DND-41 (cell line): Measurements from ENCODE around the gene LRRC15.

ENCODE experiments used
- ATAC-seq: fragments of 200-7000 bp; cut with Tn5 transposase; 3 replicates; pipeline ENCODE4 v1.9.1; 2021; ENCODE audit warnings: low read depth; ENCODE audit not compliant: insufficient read depth
- DNase-seq: peaks from one replicate; pipeline ENCODE4 v3.0.0-alpha.2; 2020
- H2AFZ ChIP-seq: 2 replicates; pipeline ENCODE4 v1.6.0; 2012; ENCODE audit warnings: low read depth, low read length
- H3K27ac ChIP-seq: 2 replicates; pipeline ENCODE4 v1.5.1; 2012; ENCODE audit warnings: low read length, inconsistent platforms
- H3K27me3 ChIP-seq: fragments of 200-600 bp; sonication (generic); 2 replicates; pipeline ENCODE4 v1.6.0; 2012; ENCODE audit warnings: low read length, mild to moderate bottlenecking, inconsistent platforms; ENCODE audit not compliant: insufficient read depth, poor library complexity
- H3K36me3 ChIP-seq: 2 replicates; pipeline ENCODE4 v1.5.1; 2012; ENCODE audit warnings: low read length, inconsistent platforms; ENCODE audit not compliant: insufficient read depth
- H3K4me1 ChIP-seq: 2 replicates; pipeline ENCODE4 v1.5.1; 2012; ENCODE audit warnings: mild to moderate bottlenecking, low read length; ENCODE audit not compliant: insufficient read depth
- H3K4me2 ChIP-seq: 2 replicates; pipeline ENCODE4 v1.6.0; 2012; ENCODE audit warnings: mild to moderate bottlenecking, moderate library complexity, low read length, inconsistent platforms; ENCODE audit not compliant: insufficient read depth
- H3K4me3 ChIP-seq, 2 experiments: fragments of 200-600 bp in 1 of 2; shearing (Covaris generic) in 1 of 2; 2 replicates each; pipeline ENCODE4 v1.5.1; 2012 to 2016; ENCODE audit warnings: inconsistent platforms in 2 of 2, low read length in 2 of 2, mild to moderate bottlenecking in 2 of 2, low read depth in 1 of 2, moderate library complexity in 1 of 2
- H3K79me2 ChIP-seq: 2 replicates; pipeline ENCODE4 v1.6.0; 2012; ENCODE audit warnings: low read length, inconsistent platforms; ENCODE audit not compliant: insufficient read depth
- H3K9ac ChIP-seq: 2 replicates; pipeline ENCODE4 v1.6.0; 2012; ENCODE audit warnings: low read depth, mild to moderate bottlenecking, inconsistent platforms, low read length, moderate library complexity
- H3K9me3 ChIP-seq: 2 replicates; pipeline ENCODE4 v1.5.1; 2012; ENCODE audit warnings: low read length, moderate library complexity, mild to moderate bottlenecking, inconsistent platforms; ENCODE audit not compliant: insufficient read depth, severe bottlenecking
- H4K20me1 ChIP-seq: 2 replicates; pipeline ENCODE4 v1.6.0; 2012; ENCODE audit warnings: low read length; ENCODE audit not compliant: insufficient read depth
- CTCF ChIP-seq: IDR thresholded peaks from 2 replicates; pipeline ENCODE4 v1.5.1; 2012; ENCODE audit warnings: borderline replicate concordance, low read length, moderate library complexity, mild to moderate bottlenecking; ENCODE audit not compliant: poor library complexity, severe bottlenecking; ENCODE audit errors: extremely low read depth
- EZH2 ChIP-seq: IDR thresholded peaks from 3 replicates; pipeline ENCODE4 v1.6.1; 2012; ENCODE audit warnings: borderline replicate concordance, low read depth, mild to moderate bottlenecking, moderate library complexity, low read length, inconsistent platforms; ENCODE audit not compliant: severe bottlenecking

Gene LRRC15

GRCh38 chr3:194373899-194374298, 4.4 kb upstream of the LRRC15 start:
- peaks cover 11% of the 10 kb centered on the region for H3K27me3 ChIP-seq
- H3K9me3 ChIP-seq, result no peaks in the 10 kb centered on the region
- no peak overlapping the region for H3K4me3 ChIP-seq
- peaks cover 2% of the 10 kb centered on the region; the same call in 1 of the 2 replicates for H4K20me1 ChIP-seq
- ATAC-seq (no peak), DNase-seq (no peak)
- no peaks in the 10 kb centered on the region for H3K79me2 ChIP-seq
- no peak overlapping the region for H3K9ac ChIP-seq
- H3K27ac ChIP-seq, result no peak overlapping the region
- H3K4me1 ChIP-seq, result no peaks in the 10 kb centered on the region
- H2AFZ ChIP-seq, result no peak overlapping the region
- H3K4me2 ChIP-seq, result no peak overlapping the region
- TF ChIP-seq CTCF (no peak), EZH2 (no peak)
- H3K36me3 ChIP-seq, result no peaks in the 10 kb centered on the region

GRCh38 chr3:194373028-194373427, 3.5 kb upstream of the LRRC15 start:
- no peaks in the 10 kb centered on the region for H3K36me3 ChIP-seq
- H3K4me1 ChIP-seq, result no peaks in the 10 kb centered on the region
- H3K9ac ChIP-seq, result no peak overlapping the region
- no peak overlapping the region for H3K4me2 ChIP-seq
- no peaks in the 10 kb centered on the region for H3K9me3 ChIP-seq
- H4K20me1 ChIP-seq, result peaks cover 2% of the 10 kb centered on the region; the same call in 1 of the 2 replicates
- H3K27ac ChIP-seq, result no peak overlapping the region
- DNase-seq, result no peak
- TF ChIP-seq EZH2 (no peak), CTCF (no peak)
- no peak overlapping the region for H2AFZ ChIP-seq
- no peak overlapping the region for H3K4me3 ChIP-seq
- ATAC-seq, result no peak
- H3K27me3 ChIP-seq, result peaks cover 12% of the 10 kb centered on the region
- no peaks in the 10 kb centered on the region for H3K79me2 ChIP-seq

- Histone ChIP-seq H3K79me2 (no peaks in the 10 kb centered on the region), H3K4me3 (no peak overlapping the region), H4K20me1 (peaks cover 2% of the 10 kb centered on the region; the same call in 1 of the 2 replicates), H3K27me3 (peaks cover 12% of the 10 kb centered on the region), H3K4me2 (no peak overlapping the region), H3K4me1 (no peaks in the 10 kb centered on the region), H2AFZ (no peak overlapping the region), H3K27ac (no peak overlapping the region), H3K9me3 (no peaks in the 10 kb centered on the region), H3K36me3 (no peaks in the 10 kb centered on the region), H3K9ac (no peak overlapping the region)
- no peak for ATAC-seq
- DNase-seq, result no peak
- TF ChIP-seq CTCF (no peak), EZH2 (no peak)
These were observed 1.2 kb upstream of the LRRC15 start for GRCh38 chr3:194370753-194371152.

GRCh38 chr3:194368918-194369317, 625 bp downstream of the LRRC15 start:
- Histone ChIP-seq H3K4me3 (no peak overlapping the region), H3K27ac (no peak overlapping the region), H3K27me3 (peaks cover 12% of the 10 kb centered on the region), H3K9ac (no peak overlapping the region), H3K4me1 (no peaks in the 10 kb centered on the region), H3K9me3 (no peaks in the 10 kb centered on the region), H3K36me3 (no peaks in the 10 kb centered on the region), H4K20me1 (peaks cover 2% of the 10 kb centered on the region; the same call in 1 of the 2 replicates), H3K4me2 (no peak overlapping the region), H3K79me2 (no peaks in the 10 kb centered on the region), H2AFZ (no peak overlapping the region)
- ATAC-seq (no peak), DNase-seq (no peak)
- no peak for TF ChIP-seq EZH2
- no peak for TF ChIP-seq CTCF
